HepG2 (cell line): ENCODE data around the gene SYNJ2. TPM values are rescaled to one million over a fixed set of nuclear protein-coding genes. Genes with fewer than 3 reads are reported as not detected.

Source experiments
- ADNP ChIP-seq: sonication (generic); formaldehyde crosslinking; IDR thresholded peaks from 2 replicates; pipeline ENCODE4 v1.4.0; 2020; ENCODE audit warnings: missing genetic modification reagents
- AKNA ChIP-seq: sonication (generic); formaldehyde crosslinking; IDR thresholded peaks from 2 replicates; pipeline ENCODE4 v1.4.0; 2020; ENCODE audit warnings: missing genetic modification reagents, borderline replicate concordance
- BCLAF1 ChIP-seq: fragments of 450-650 bp; IDR thresholded peaks from 2 replicates; pipeline ENCODE4 v1.6.1; 2017; ENCODE audit warnings: mild to moderate bottlenecking
- DNMT1 ChIP-seq: sonication (generic); formaldehyde crosslinking; IDR thresholded peaks from 2 replicates; pipeline ENCODE4 v1.5.1; 2020; ENCODE audit warnings: mild to moderate bottlenecking, missing genetic modification reagents
- E2F1 ChIP-seq: sonication (generic); formaldehyde crosslinking; IDR thresholded peaks from 2 replicates; pipeline ENCODE4 v1.5.0; 2020; ENCODE audit warnings: missing genetic modification reagents
- HMG20A ChIP-seq: IDR thresholded peaks from 2 replicates; pipeline ENCODE4 v1.6.1; 2016; ENCODE audit warnings: borderline replicate concordance
- NR2C2 ChIP-seq: sonication (generic); formaldehyde crosslinking; IDR thresholded peaks from 2 replicates; pipeline ENCODE4 v1.4.0; 2020; ENCODE audit warnings: missing genetic modification reagents, mild to moderate bottlenecking, moderate library complexity, borderline replicate concordance
- PHB2 ChIP-seq: fragments of 450-650 bp; IDR thresholded peaks from 2 replicates; pipeline ENCODE4 v1.6.1; 2018; ENCODE audit not compliant: partially characterized antibody
- TERF1 ChIP-seq: sonication (generic); formaldehyde crosslinking; IDR thresholded peaks from 2 replicates; pipeline ENCODE4 v1.8.0; 2022; ENCODE audit warnings: mild to moderate bottlenecking, missing genetic modification reagents, moderate library complexity
- TFE3 ChIP-seq: IDR thresholded peaks from 2 replicates; pipeline ENCODE4 v1.6.1; 2016
- TGIF2 ChIP-seq: IDR thresholded peaks from 2 replicates; pipeline ENCODE4 v1.6.1; 2016; ENCODE audit warnings: control low read depth, missing compliant biosample characterization
- TRIM24 ChIP-seq: sonication (generic); formaldehyde crosslinking; IDR thresholded peaks from 2 replicates; pipeline ENCODE4 v1.8.0; 2022; ENCODE audit warnings: mild to moderate bottlenecking, missing genetic modification reagents
- ZBTB14 ChIP-seq: sonication (generic); formaldehyde crosslinking; IDR thresholded peaks from 2 replicates; pipeline ENCODE4 v1.4.0; 2020; ENCODE audit warnings: missing genetic modification reagents
- ZC3H13 ChIP-seq: sonication (generic); formaldehyde crosslinking; IDR thresholded peaks from 2 replicates; pipeline ENCODE4 v1.8.1; 2023; ENCODE audit warnings: mild to moderate bottlenecking, missing genetic modification reagents, moderate library complexity
- ZNF343 ChIP-seq: sonication (generic); formaldehyde crosslinking; IDR thresholded peaks from 2 replicates; pipeline ENCODE4 v1.4.0; 2020; ENCODE audit warnings: mild to moderate bottlenecking, missing genetic modification reagents
- ZNF446 ChIP-seq: sonication (generic); formaldehyde crosslinking; IDR thresholded peaks from 2 replicates; pipeline ENCODE4 v1.5.0; 2020; ENCODE audit warnings: mild to moderate bottlenecking, missing genetic modification reagents
- polyA plus RNA-seq, 8 experiments: library from polyadenylated mRNA; depleted of rRNA in 3 of 8; stranded (reverse) in 7 of 8; unstranded in 1 of 8; fragments of >200 nt; fragmentation: Illumina TruSeq in 4 of 8; extraction: Trizol in 4 of 8; gene quantifications; 2 replicates each; pipeline versions ENCODE4 v1.2.1 to v1.2.3, GENCODE V29; 2011 to 2016; ENCODE audit warnings: low read depth in 4 of 8, missing spikeins in 1 of 8, mixed read lengths in 1 of 8; ENCODE audit not compliant: insufficient read depth in 1 of 8
- total RNA-seq, 5 experiments: library from RNA; depleted of rRNA; stranded (reverse); fragments of >200 nt; fragmentation: Illumina TruSeq; extraction: Trizol; gene quantifications; 2 replicates each; pipeline ENCODE4 v1.2.3, GENCODE V29; 2016; ENCODE audit warnings: low read depth in 1 of 5

SYNJ2 gene
- total and polyA plus RNA-seq, 2 of the 13 experiments (the other 11 are each of a cell fraction or from before 2014, with no cell fraction given), result 39.1 to 57.6 TPM

GRCh38 chr6:158040051-158040803, 58.6 kb downstream of the SYNJ2 start (continued):
- TF ChIP-seq ZBTB14 (CRISPR knock-in tag), result no peak
- TF ChIP-seq E2F1 (CRISPR knock-in tag), result no peak
- no peak for TF ChIP-seq ZNF446 (CRISPR knock-in tag)
- no peak for TF ChIP-seq ADNP (CRISPR knock-in tag)
- no peak for TF ChIP-seq PHB2
- TF ChIP-seq BCLAF1, result no peak
- TF ChIP-seq TFE3, result peak; percentile 87; the same call in 1 of the 2 replicates
- TF ChIP-seq HMG20A (CRISPR knock-in tag), result peak; percentile 85; the same call in 1 of the 2 replicates
- no peak for TF ChIP-seq AKNA (CRISPR knock-in tag)
- TF ChIP-seq TGIF2 (CRISPR knock-in tag), result peak; percentile 77; the same call in 1 of the 2 replicates
- no peak for TF ChIP-seq DNMT1 (CRISPR knock-in tag)
- no peak for TF ChIP-seq ZNF343 (CRISPR knock-in tag)
- TF ChIP-seq TRIM24 (CRISPR knock-in tag), result 0 out of 2 replicates have a peak, but pooled peaks have one; percentile 29
- TF ChIP-seq NR2C2 (CRISPR knock-in tag), result peak; percentile 1; the same call in 1 of the 2 replicates
- TF ChIP-seq TERF1, result no peak
- TF ChIP-seq ZC3H13, result no peak
